Spleen (tissue), 11 donors: Measurements from ENCODE around the gene IRGM. TPM values are rescaled to one million over a fixed set of nuclear protein-coding genes. Genes with fewer than 3 reads are reported as not detected.
"Not testable (repeated sequence)": the region's sequence is repeated elsewhere in the genome, so short reads cannot be mapped to it uniquely, and the experiment has no call there.

Experiments
- DNase-seq: peaks from one replicate; pipeline ENCODE4 v3.0.0-alpha.2; 2020
- H3K27ac ChIP-seq, 8 donors: fragments of 200-600 bp; sonication (generic) in 7 of 8; 1 replicate in 4 of 8; 2 replicates in 4 of 8; pipeline versions ENCODE4 v1.5.0 to v1.8.0; 2016 to 2021; ENCODE audit warnings: inconsistent platforms in 4 of 8, mild to moderate bottlenecking in 4 of 8, moderate library complexity in 1 of 8
- H3K27me3 ChIP-seq, 7 donors: fragments of 200-600 bp; sonication (generic) in 6 of 7; replicated peaks in 1 of 7; 1 replicate in 4 of 7; 2 replicates in 3 of 7; pipeline versions ENCODE4 v1.5.0 to v1.8.0; 2016 to 2021; ENCODE audit warnings: inconsistent platforms in 3 of 7, mild to moderate bottlenecking in 1 of 7
- H3K36me3 ChIP-seq, 6 donors: fragments of 200-600 bp; sonication (generic) in 5 of 6; 1 replicate in 4 of 6; 2 replicates in 2 of 6; pipeline versions ENCODE4 v1.5.0 to v1.8.0; 2016 to 2021; ENCODE audit warnings: inconsistent platforms in 2 of 6
- H3K4me1 ChIP-seq, 6 donors: fragments of 200-600 bp; sonication (generic) in 5 of 6; 1 replicate in 3 of 6; 2 replicates in 3 of 6; pipeline versions ENCODE4 v1.5.0 to v1.8.0; 2016 to 2021; ENCODE audit warnings: inconsistent platforms in 3 of 6
- H3K4me3 ChIP-seq, 8 donors: fragments of 200-600 bp; sonication (generic) in 7 of 8; 1 replicate in 4 of 8; 2 replicates in 4 of 8; pipeline versions ENCODE4 v1.5.0 to v1.8.0; 2016 to 2021; ENCODE audit warnings: inconsistent platforms in 4 of 8, mild to moderate bottlenecking in 4 of 8, moderate library complexity in 2 of 8
- H3K9me3 ChIP-seq, 8 donors: fragments of 200-600 bp; sonication (generic) in 7 of 8; 1 replicate in 4 of 8; 2 replicates in 4 of 8; pipeline versions ENCODE4 v1.5.0 to v1.8.0; 2016 to 2021; ENCODE audit warnings: inconsistent platforms in 4 of 8
- POLR2A ChIP-seq, 3 donors: fragments of 450-650 bp; IDR thresholded peaks; one replicate each; pipeline ENCODE4 v1.5.1; 2017; ENCODE audit warnings: antibody characterized with exemption in 3 of 3, mild to moderate bottlenecking in 1 of 3
- POLR2AphosphoS5 ChIP-seq, 3 donors: sonication (generic); formaldehyde crosslinking; IDR thresholded peaks; one replicate each; pipeline ENCODE4 v1.5.1; 2017; ENCODE audit warnings: antibody characterized with exemption in 3 of 3
- WGBS, 5 donors: extraction: QIAGEN DNeasy Blood & Tissue Kit in 3 of 5; methylation state at CpG; one replicate each; pipeline versions ENCODE4 v1.1.5 to v1.1.7; 2013 to 2018; 5-methylcytosine and 5-hydroxymethylcytosine counted together
- intact Hi-C: fragments of 100-400 bp; cut with DNase I; formaldehyde crosslinking; loops from one replicate; pipeline ENCODE4 v1.15.0; 2023; ENCODE audit warnings: low total_unique reads
- polyA plus RNA-seq, 3 donors: library from polyadenylated mRNA; stranded (reverse); fragments of 200-250 nt; gene quantifications; one replicate each; pipeline ENCODE4 v1.2.1, GENCODE V29; 2013
- total RNA-seq, 7 donors: library from RNA; depleted of rRNA in 3 of 7; stranded (reverse); fragments of >200 nt in 3 of 7; fragmentation: NEBNext Ultra II Directional in 4 of 7; extraction: Animal tissue kit (Norgen Biotek cat#: 25700) in 4 of 7; gene quantifications; one replicate each; pipeline versions ENCODE4 v1.1.0 to v1.2.1, GENCODE V29; 2016 to 2021
- TF ChIP-seq, protein P1 (sequence below), 11 experiments: fragments of 200-600 bp in 7 of 11; fragments of 450-650 bp in 4 of 11; sonication (generic) in 4 of 11; IDR thresholded peaks in 8 of 11; conservative IDR thresholded peaks in 3 of 11; 1 replicate in 7 of 11; 2 replicates in 4 of 11; pipeline versions ENCODE4 v1.4.0 to v1.8.0; 2016 to 2021; ENCODE audit warnings: antibody characterized with exemption in 11 of 11, inconsistent platforms in 4 of 11, mild to moderate bottlenecking in 1 of 11
- donor health status: healthy with polysubstance abuse.
- donor health status: DM: no; HTN: no; CAD: no; lungs with moderate emphysema.
- donor health status: DM: no; HTN: no; CAD: no.
- donor health status: Bipolar disorder and iron deficiency.
- donor health status: healthy.
- donor health status: DM: no; HTN: no; CAD: no.
- donor health status: DM: yes; HTN: yes; CAD: no.

Gene IRGM
- total and polyA plus RNA-seq, 10 donors = 0.06 to 2.4 (median 0.72) TPM; not detected in 1

- H3K4me3 ChIP-seq = no peak overlapping the region
- peaks cover 0 to 48% (median 17%) of the 10 kb centered on the region in 8 donors for H3K9me3 ChIP-seq
- 88 to 93% (median 90%) methylated on average over 5 of the region's 5 CpGs for WGBS, 5 donors
- TF ChIP-seq POLR2AphosphoS5 (IDR thresholded peaks at IDR 0.05) = no peak
- TF ChIP-seq, protein P1, sequence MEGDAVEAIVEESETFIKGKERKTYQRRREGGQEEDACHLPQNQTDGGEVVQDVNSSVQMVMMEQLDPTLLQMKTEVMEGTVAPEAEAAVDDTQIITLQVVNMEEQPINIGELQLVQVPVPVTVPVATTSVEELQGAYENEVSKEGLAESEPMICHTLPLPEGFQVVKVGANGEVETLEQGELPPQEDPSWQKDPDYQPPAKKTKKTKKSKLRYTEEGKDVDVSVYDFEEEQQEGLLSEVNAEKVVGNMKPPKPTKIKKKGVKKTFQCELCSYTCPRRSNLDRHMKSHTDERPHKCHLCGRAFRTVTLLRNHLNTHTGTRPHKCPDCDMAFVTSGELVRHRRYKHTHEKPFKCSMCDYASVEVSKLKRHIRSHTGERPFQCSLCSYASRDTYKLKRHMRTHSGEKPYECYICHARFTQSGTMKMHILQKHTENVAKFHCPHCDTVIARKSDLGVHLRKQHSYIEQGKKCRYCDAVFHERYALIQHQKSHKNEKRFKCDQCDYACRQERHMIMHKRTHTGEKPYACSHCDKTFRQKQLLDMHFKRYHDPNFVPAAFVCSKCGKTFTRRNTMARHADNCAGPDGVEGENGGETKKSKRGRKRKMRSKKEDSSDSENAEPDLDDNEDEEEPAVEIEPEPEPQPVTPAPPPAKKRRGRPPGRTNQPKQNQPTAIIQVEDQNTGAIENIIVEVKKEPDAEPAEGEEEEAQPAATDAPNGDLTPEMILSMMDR (IDR thresholded peaks at IDR 0.05 in 8 of 11, conservative IDR thresholded peaks at IDR 0.05 in 3 of 11) = no peak
- no peak for TF ChIP-seq POLR2A (IDR thresholded peaks at IDR 0.05)
- intact Hi-C loops = no loop called here
- no peaks in the 10 kb centered on the region for H3K36me3 ChIP-seq
- H3K27me3 ChIP-seq = no peaks in the 10 kb centered on the region
- H3K4me1 ChIP-seq = no peaks in the 10 kb centered on the region
- H3K27ac ChIP-seq = no peak overlapping the region
- DNase-seq = no peak
Measured at GRCh38 chr5:150836064-150836463, 10.3 kb upstream of the IRGM start.

- Histone ChIP-seq H3K4me3 (no peak overlapping the region), H3K27ac (no peak overlapping the region), H3K36me3 (no peaks in the 10 kb centered on the region), H3K9me3 (peaks cover 0 to 41% (median 11%) of the 10 kb centered on the region in 8 donors), H3K27me3 (no peaks in the 10 kb centered on the region), H3K4me1 (no peaks in the 10 kb centered on the region)
- TF ChIP-seq POLR2AphosphoS5 (IDR thresholded peaks at IDR 0.05) = no peak
- no peak for TF ChIP-seq POLR2A (IDR thresholded peaks at IDR 0.05)
- TF ChIP-seq, protein P1 (IDR thresholded peaks at IDR 0.05 in 8 of 11, conservative IDR thresholded peaks at IDR 0.05 in 3 of 11) = no peak
- no peak for DNase-seq
- 88 to 96% (median 93%) methylated on average over 3 of the region's 3 CpGs for WGBS, 5 donors
- intact Hi-C loops = no loop called here
Measured at GRCh38 chr5:150836703-150837102, 9.6 kb upstream of the IRGM start.

DNA sequence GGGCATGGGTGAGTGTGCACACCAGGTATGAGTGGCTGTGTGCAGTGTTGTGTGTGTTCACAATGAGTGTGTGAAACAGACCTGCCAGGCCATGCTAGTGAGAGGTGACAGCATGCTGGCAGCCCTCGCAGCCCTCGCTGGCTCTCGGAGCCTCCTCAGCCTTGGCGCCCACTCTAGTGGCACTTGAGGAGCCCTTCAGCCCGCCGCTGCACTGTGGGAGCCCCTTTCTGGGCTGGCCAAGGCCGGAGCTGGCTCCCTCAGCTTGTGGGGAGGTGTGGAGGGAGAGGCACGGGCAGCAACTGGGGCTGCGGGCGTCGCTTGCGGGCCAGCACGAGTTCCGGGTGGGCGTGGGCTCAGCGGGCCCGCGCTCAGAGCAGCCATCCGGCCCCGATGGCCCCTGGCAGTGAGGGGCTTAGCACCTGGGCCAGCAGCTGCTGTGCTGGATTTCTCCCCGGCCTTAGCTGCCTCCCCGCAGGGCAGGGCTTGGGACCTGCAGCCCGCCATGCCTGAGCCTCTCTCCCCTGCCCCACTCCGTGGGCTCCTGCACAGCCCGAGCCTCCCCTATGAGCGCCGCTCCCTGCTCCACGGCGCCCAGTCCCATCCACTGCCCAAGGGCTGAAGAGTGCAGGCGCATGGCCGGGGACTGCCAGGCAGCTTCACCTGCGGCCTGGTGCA lies 999 bp upstream of the IRGM start:
- H3K36me3 ChIP-seq, H3K4me3 ChIP-seq, H3K27me3 ChIP-seq, H3K27ac ChIP-seq, H3K9me3 ChIP-seq: not testable (repeated sequence)
- H3K4me1 ChIP-seq = peaks cover 0 to 14% (median 3%) of the 10 kb centered on the region in 6 donors
- WGBS, 5 donors = 84 to 99% (median 93%) methylated on average over 15 to 32 of the region's 32 CpGs
- intact Hi-C loops = loop anchor here (5.0 kb wide), 2 partner anchors 43 to 283 kb away; no protein-coding TSS in a partner anchor
- DNase-seq = peak; percentile 76

DNA sequence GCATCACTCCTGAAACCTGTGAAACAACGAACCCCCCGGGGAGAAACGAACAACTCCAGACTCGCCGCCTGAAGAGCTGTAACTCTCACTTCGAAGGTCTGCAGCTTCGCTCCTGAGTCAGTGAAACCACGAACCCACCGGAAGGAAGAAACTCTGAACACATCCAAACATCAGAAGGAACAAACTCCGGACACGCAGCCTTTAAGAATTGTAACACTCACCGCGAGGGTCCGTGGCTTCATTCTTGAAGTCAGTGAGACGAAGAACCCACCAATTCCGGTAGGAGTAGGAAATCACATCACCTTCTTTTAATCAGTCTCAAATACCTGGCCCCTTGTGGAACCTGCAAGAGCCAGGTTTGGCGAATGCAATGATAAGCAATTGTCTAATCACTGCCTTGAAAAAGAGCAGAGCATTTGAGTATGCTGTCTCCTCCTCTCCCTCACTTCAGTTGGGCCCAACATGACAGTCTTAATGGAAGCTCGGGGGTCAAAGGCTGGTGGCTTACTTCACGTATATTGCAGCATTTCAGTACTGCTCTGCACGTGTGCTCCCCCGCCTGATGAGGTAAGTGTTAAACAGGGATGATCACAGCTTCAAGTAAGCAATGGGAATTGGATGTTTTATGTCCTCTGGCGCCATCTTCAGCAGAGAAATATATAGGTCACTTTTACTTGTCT lies 473 bp downstream of the IRGM start:
- Histone ChIP-seq H3K4me1 (peaks cover 0 to 14% (median 3%) of the 10 kb centered on the region in 6 donors), H3K36me3 (no peaks in the 10 kb centered on the region), H3K27me3 (no peaks in the 10 kb centered on the region), H3K9me3 (no peaks in the 10 kb centered on the region), H3K27ac (peak overlapping the region in 6 of 8 donors; percentile 4 to 64 (median 46)), H3K4me3 (peak overlapping the region in 6 of 8 donors; percentile 1 to 52 (median 17))
- peak; percentile 67 for DNase-seq
- WGBS, 5 donors = 23 to 40% (median 27%) methylated on average over 22 of the region's 22 CpGs
- intact Hi-C loops = loop anchor here (5.0 kb wide), 2 partner anchors 44 to 284 kb away; no protein-coding TSS in a partner anchor
- TF ChIP-seq, protein P1 (IDR thresholded peaks at IDR 0.05 in 8 of 11, conservative IDR thresholded peaks at IDR 0.05 in 3 of 11) = peak in 10 of 11 experiments; percentile 43 to 85 (median 71)
- TF ChIP-seq POLR2A (IDR thresholded peaks at IDR 0.05) (no peak), POLR2AphosphoS5 (IDR thresholded peaks at IDR 0.05) (peak in 1 of 3 donors; percentile 1)
